Cortex of kidney (tissue), 1 donor: ENCODE data around the gene CD300H.

Source experiments
- DNase-seq: peaks from one replicate; lab custom pipeline; 2025; lab: John Stamatoyannopoulos, UW

The CD300H gene

DNA sequence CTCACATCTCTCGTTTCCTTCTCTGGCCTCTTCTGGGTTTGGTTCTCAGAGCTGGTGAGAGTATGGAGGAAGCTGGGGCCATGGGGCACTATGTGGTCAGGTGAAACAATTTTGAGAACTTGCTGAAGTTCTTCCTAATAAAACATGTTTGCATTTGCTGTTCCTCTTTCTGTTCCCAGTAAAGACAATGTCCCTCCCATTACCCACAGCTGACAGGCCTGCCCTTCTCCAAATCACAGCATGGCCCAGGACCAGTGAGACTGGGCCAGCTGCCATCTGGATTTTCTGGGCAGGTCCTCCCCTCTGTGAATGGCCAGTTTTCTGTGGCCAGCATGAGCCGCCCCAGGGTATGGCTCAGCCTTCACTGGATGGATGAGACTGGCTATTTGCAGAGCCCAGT, at the start of gene CD300H:
TSS of gene CD300H (minus strand) at position 113 of the 400 bp plus-strand sequence.
- DNase-seq = no peak

DNA sequence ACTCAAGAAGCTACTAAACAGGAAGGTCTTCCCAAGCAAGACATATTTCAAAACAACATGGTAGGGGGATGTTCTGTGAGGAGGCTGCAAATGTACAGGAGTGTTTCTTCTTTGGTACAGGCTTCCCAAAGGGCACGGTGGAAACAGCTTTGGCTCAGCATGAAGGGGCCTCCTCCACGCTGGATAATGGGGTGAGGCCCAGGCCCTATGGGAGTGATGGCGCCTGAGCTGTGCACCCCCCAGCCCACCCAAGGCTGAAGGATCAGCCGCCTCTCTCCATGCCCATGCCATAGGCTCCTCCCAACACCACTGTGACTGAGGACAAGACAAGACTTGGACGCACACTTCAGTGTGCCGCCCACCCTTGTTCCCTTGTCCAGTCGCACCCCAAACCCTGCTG, 49.4 kb upstream of the CD300H start:
- DNase-seq = no peak

DNA sequence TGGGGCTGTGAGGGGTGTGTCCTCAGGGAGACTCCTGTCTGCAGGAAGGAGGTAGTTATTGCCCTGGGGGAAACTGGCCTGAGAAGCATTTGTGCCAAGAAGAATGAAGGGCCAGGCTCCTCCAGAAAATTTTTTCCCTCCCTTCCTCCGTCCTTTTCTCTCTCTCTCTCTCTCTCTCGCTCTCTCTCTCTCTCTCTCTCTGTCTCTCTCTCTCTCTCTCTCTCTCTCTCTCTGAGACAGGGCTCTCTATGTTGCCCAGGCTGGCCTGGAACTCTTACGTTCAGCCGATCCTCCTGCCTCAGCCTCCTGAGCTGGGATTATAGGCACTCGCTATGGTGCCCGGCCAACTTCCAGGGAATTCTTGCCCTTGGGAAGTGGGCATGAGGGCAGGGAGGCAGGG, 44.7 kb upstream of the CD300H start:
- DNase-seq = no peak

DNA sequence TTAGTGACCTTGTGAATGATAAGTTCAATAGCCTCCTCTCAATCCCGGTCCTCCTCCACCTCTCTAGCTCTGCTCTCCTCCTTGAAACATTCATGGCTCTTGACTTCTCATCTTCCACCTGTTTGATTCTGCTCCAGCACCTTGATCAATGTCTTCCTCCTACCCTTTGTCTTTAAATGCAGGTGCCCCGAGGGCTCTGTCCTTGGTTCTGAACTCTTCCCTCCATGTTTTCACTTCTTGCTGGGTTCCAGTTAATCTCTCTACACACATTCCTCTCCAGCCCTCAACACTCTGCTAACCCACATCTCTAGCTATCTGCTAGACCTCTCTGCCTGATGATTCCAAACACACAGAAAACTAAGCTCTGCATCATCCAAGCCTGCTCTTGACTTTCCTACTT, 42.8 kb upstream of the CD300H start:
- no peak for DNase-seq

DNA sequence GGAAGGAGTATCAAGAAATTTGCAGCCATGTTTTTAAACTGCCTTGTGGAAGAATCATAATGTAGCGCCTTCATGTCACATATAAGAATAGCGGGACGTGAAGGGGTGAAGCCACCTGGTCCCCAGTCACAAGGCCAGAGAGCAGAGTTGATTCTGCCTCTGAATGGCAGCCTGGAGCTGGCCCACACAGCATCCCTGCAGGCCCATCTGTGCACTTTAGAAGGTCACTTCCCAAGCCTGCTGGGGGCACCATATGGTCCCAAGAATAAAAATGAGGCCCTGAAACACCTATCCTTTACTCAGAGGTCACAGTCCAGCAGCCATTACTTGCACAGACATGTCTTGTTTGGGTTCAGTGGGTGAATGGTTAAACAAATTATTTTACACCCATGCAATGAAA, 41.2 kb upstream of the CD300H start:
- no peak for DNase-seq

DNA sequence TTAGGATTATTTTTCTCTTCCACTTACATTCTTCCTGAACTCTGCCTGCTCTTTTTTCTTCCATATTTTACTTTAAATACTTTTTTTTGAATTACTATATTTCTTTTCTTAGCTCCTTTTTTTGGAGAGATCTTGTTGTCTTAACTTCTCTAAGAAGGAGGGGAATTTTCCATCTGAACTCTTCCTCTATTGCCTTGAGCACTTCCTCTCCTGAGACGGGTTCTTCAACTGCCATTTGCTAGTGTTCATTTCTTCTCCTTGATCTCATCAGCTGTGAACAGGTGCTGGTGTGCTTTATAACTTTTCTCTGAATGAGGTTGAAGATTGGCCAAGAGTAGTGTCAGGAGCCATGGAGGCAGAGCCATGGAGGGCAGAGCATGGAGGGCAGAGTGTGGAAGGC, 39.9 kb upstream of the CD300H start:
- no peak for DNase-seq

DNA sequence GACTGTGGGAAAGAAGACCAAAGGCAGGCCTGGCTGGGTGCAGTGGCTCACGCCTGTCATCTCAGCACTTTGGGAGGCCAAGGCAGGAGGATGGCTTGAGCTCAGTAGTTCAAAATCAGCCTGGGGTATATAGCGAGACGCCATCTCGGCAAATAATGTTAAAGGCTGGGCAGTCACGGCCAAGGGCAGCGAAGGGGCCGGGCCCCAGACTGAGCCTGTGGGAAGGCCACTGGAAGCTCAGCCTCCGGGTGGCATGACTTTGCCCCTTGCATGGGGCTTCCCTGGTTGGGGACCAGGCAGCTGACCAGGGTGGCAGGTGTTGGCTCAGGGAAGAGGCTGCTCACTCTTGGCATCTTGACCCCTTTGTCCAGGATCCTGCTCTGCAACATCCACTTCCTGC, 38.7 kb upstream of the CD300H start:
- DNase-seq = no peak

DNA sequence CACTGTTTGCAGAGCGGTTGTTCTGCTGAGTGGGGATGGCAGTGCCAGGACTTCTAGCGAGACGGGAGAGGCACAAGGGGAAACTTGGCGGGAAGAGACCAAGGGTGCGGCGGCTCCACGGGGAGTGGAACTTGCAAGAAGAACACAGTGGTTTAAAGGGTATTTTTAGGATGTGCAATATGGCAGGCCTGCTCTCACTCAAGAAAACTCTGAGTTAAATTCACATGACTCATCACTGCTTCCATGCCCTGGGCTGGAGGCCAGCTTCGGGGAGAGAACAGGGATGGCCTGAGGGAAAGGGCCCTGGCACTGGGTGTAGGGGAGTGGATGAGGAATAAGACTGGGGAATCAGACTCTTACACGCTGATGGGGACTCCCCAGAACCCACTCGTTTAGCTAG, 38.1 kb upstream of the CD300H start:
- no peak for DNase-seq

DNA sequence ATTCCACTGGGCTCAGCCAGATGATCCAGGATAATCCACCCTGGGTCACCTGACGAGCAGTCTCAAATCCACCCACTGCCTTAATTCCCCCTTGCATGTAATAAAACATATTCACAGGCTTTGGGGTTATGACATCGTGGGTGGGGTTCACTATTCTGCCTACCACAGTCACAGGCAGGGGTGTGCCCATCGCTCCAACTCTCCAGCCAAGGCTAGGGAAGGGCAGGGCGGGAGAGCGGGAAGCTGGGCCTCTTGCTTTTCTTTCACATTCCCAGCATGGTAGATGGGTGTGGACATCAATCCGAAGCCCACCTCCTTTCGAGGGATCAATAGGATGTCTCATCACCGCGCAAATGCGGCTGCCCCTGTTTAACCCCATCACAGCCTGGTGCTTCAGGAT, 37.5 kb upstream of the CD300H start:
- no peak for DNase-seq

DNA sequence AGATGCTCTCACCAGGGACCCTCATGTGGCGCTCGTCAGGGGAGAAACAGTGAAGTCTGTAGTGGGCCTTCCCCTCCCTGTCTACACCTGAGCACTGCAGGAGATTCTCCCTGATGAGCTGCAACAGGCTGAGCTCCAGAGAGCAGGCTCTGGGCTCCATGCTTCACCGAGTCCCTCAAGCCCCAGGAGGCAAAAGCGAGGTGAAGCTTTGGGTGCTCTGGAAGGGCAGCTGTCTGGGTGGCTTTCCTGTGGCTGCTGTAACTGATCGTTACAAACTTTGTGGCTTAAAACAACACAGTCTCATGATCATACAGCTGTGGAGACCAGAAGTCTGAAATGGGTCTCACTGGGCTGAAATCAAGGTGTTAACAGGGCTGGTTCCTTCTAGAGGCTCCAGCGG, 36.9 kb upstream of the CD300H start:
- DNase-seq = no peak

DNA sequence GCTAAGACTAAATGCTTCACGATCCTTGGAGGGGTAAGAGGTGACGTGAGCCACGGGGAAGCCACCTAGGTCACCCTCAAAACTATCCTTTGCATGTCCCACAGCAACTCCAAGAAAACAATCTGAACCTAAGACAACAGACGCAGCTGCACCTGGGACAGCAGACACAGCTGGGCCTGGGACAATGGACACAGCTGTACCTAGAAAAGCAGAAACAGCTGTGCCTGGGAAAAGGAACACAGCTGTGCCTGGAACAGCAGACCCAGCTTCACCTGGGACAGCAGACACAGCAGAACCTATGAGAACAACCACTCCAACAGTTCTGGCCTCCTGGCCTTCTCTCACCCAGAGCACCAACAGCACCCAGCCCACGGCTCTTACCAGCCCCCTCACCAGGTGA, 36.4 kb upstream of the CD300H start:
- no peak for DNase-seq

DNA sequence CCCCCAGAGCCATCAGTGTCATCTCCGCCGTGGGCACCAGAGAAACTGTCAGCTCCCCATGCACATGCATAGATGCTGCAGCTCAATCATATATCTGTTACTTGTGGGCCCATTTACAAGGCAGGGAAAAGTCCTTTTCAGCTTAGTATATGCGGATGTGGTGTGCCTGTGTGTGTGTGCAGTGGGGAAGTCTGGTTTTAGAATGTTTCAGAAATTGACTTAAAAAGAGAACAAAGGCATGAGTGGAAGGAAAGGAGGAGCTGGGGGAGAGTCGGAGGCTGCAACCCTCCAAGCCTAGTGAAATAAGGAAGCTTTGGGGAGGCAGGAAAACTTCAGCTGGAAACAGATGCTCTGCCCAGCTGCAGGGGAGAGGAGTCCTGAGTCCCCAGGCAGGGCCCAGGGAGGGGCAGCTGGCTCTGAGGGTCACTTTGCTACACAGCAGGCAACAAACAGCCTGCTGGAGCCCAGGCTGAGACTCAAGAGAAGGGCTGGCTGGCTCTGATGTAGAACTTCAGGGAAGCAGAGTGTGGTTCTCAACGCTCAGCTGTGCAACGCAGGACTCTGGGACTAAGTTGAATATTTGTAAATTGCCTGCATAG, 35.8 kb upstream of the CD300H start:
- DNase-seq = no peak

DNA sequence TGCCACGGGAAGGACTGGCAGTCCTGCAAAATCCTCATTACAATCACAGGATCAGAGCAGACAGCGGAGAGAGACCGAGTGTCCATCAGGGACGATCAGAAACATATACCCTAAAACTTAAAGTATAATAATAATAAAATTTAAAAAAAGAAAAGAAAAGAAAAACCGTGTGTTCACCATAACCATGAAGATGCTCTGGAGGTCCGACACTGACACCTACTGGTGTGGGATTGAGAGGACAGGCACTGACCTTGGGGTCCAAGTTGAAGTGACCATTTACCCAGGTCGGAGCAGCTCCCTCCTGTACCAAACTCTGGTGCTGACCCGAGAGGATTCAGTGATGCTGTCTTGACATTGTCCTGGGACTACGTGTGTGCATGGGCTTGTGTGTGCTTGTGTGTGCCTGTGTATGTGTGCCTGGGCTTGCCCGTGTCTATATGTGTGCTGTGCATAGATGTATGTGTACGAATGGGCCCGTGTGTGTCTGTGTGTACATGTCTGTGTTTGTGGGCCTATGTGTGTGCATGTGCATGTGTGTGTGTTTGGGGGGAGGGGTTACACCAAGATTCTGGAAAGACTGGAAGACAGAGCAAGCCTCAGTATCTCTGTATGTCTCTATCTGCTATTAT, 34.7 kb upstream of the CD300H start:
- DNase-seq = no peak

DNA sequence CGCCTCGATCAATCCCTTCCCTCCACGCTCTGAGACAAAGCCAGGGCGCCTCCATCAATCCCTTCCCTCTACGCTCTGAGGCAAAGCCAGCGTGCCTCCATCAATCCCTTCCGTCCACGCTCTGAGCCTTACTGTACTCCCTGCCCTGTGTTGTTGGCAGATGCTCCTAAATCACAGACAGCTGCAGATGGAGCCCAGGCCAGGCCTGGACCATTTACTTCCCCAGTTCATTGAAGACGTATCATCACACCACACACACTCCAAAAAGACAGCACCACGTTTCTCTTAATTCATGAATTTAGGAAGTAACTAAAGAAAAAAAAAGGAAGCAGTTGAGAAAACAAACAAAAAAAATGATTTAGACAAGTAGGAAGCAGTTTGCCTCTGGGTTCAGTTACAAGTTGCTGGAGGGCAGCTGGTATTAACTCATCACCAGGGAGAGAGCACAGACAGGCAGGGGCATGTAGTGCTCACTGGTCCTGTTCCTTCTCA, 32.2 kb upstream of the CD300H start:
- no peak for DNase-seq

DNA sequence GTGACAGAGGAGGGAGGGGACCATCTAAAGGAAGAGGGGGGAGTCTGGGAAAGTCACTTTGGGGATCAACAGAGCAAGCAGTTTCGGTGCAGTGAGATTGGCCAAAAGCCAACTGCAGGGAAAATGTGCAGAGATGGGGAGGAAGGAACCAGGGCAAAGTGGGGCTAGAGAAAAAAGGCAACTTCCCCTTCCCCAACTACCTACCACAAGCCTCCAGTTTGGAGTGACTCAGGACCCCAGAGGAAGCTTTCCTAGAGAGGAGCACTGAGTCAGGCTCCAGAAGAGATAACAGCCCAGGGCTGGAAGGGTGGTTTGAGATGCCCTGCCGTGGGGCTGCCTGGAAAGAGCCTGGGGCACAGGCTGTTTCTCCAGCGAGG, 31.7 kb upstream of the CD300H start:
- no peak for DNase-seq

DNA sequence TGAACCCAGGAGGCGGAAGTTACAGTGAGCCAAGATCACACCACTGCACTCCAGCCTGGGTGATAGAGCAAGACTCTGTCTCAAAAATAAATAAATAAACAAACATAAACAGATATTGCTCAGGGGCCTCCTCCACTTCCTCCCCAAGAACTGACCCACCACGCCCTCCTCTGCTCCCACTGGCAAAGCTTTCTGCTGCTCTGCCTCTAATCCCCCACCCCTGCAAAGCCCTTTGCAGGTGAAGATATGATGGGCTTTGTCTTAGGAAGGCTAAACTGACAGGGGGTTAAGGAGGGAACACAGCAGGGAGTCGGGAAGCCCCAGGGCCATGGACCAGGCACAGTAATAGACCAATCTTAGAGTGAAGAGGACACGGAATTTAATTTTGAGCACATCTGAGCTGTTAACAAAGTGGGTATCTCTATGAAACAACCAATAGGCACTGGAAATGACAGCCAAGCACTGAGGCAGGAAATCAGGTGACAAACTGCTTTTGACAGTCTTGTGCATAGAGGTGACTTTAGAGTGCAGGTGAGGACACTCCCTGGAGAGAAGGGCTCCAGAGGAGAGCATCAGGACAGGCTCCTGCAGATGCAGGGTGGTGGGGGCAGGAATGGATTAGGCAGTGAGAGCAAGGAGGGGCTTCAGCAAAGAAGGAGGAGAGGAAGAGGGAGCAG, 31.2 kb upstream of the CD300H start:
- no peak for DNase-seq

DNA sequence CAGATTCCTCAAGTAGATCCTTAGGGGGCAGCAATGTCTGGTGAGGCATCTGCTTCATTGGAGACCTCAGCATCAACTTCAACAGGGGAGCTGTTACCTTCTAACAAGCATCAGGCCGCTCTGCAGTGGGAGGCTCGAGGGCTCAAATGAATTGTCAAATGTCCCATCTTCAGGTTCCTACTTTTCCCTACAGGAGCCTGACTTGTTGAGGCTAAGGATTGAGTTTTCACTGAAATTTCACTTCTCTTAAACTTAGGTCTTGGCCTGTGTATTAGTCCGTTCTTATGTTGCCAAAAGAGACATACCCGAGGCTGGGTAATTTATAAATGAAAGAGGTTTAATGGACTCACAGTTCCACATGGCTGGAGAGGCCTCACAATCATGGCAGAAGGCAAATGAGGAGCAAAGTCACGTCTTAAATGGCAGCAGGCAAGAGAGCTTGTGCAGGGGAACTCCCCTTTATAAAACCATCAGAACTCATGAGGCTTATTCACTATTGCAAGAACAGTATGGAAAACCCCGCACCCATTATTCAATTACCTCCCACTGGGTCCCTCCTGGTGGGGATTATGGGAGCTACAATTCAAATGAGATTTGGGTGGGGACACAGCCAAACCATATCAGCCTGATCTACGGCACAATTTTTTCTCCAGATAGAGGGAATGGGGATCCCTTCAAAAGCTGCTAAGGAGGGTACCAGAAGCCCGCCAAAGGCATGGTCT, 29.9 kb upstream of the CD300H start:
- no peak for DNase-seq

DNA sequence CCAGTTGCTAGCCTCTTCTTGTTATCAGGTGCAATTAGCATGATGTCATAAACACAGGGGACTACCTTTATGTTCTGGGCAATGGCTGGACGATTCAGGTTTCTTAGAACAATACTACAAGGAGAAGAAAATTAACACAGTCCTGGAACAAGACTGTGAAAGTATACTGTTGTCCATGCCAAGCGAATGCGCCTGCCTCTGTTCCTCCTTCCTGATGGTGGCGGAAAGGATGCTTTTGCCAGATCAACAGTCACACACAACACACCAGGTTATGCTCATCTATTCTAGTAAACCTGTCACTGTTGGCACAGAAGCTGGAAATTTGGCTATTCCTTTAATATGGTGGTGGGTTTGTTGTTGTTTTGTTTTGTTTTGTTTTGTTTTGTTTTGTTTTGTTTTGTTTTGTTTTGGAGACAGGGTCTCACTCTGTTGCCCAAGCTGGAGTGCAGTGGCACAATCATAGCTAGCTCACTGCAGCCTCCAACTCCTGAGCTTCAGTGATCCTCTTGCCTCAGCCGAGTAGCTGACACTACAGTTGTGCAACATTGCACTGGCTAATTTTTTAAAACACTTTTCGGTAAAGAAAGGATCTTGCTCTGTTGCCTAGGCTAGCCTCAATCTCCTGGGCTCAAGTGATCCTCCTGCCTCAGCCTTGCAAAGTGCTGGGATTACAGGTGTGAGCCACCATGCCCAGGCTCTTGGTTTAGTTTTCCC, 27.9 kb upstream of the CD300H start:
- DNase-seq = no peak

DNA sequence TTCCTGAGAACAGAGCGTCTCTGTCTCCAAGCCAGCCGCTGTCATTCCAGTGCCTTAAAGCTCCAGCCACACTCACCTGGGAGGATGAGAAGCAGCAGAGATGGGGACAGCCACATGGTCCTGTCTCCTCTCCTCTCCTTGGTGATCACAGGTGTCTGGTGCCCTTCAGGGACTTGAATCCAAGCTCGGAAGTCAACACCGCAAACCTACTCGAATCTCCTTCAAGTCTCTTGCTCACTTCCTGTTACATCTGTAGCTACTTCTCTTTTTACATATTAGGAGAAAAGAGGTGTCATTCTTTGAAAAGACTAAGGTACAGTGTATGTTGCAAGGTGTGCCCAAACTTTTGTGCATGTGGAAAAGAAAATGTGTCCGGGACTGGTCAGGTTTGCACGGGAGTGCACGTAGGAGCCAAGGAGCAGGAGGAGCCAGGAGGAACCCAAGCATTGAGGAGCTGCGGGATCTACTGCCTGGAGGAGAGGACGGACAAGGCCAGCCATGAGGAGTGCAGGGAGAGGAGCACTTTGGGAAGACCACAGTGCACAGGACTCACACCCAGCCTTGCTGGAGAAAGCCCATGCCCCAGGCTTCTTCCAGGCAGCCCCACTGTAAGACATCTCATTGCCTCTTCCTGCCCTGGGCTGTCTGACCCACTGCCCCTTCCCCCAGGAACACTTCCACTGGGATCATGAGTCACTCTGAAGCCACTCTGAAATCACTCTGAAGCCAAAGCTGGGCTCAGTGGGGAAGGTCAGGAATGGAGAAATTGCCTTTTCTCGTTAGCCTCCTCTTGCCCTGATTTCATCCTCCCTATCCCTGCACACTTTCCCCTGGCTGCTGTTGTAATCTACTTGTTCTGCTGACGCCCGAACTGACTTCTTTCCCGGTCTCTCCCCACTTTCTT, 25.0 kb upstream of the CD300H start, which contains the start of gene CD300LD:
TSS of gene CD300LD (minus strand) at position 197 of the 904 bp plus-strand sequence. CDS start at position 116, 81 bp downstream.
- no peak for DNase-seq

DNA sequence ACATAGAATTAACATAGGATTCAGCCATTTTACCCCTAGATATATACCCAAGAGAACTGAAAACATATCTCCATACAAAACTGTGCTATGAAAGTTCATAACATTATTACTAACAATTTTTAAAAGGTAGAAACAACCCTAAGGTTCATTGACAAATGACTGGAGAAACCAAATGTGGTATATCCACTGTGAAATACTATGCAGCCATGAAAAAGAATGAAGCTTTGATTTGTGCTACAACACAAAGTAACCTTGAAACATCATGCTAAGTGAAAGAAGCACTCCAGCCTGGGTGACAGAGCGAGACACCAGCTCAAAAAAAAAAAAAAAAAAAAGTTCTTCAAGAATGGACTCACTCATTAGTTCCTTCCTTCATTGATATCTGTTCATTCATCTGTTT, 24.2 kb upstream of the CD300H start:
- no peak for DNase-seq

DNA sequence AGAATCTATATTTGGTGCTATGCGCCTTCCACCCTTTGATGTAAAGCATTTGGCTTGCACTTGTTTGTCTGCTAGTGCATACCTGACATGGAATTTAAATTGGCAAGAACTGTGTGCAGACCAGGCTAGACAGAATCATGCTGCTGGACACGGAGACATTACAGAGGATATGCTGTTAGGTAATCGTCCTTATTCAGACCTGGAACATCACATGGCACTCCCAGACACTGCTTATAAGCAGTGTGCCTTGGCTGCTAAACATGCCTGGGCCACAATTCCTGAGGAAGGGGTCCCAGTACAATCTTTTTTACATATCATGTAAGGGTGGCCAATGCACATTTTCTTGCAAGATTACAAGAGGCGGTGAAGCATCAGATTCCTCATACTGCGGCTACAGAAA, 18.4 kb upstream of the CD300H start:
- no peak for DNase-seq
